ENCODE measurements around the gene ABCC8. TPM values are rescaled to one million over a fixed set of nuclear protein-coding genes. Genes with fewer than 3 reads are reported as not detected.

Gene ABCC8
- total RNA-seq, 1 experiment from 2014 or later = not detected

GRCh38 chr11:17457396-17458173, 19.1 kb downstream of the ABCC8 start:
- ChIA-PET POLR2A (ENCODE audit: low non-redundant PET) (no interaction called here), CTCF (no interaction called here)
- H3K27me3 ChIP-seq (replicated peaks; ENCODE audit: insufficient read depth, low read depth, low read length, poor library complexity) = peaks cover 6% of the 10 kb centered on the region
- DNase-seq (ENCODE audit: low spot score) = no peak
- no peaks in the 10 kb centered on the region for H3K4me1 ChIP-seq (ENCODE audit: insufficient read depth, low read length, poor library complexity, severe bottlenecking)
- no peak overlapping the region for H3K4me3 ChIP-seq (ENCODE audit: low read depth, low read length, poor library complexity, severe bottlenecking)
- no peak for TF ChIP-seq EZH2 (IDR thresholded peaks at IDR 0.05; ENCODE audit: borderline replicate concordance, low read depth, low read length, poor library complexity, severe bottlenecking)
- no TSS peak for BruUV-seq (replicated peaks)
- H3K27ac ChIP-seq (ENCODE audit: low read depth, low read length, poor library complexity, severe bottlenecking) = no peak overlapping the region
- no peaks in the 10 kb centered on the region for H3K36me3 ChIP-seq (ENCODE audit: insufficient read depth, low read length, poor library complexity, severe bottlenecking)
- intact Hi-C loops (cut with micrococcal nuclease; ENCODE audit: unreplicated experiment) = no loop called here
- H3K9me3 ChIP-seq (ENCODE audit: low read depth, low read length, poor library complexity, severe bottlenecking) = no peaks in the 10 kb centered on the region

DNA sequence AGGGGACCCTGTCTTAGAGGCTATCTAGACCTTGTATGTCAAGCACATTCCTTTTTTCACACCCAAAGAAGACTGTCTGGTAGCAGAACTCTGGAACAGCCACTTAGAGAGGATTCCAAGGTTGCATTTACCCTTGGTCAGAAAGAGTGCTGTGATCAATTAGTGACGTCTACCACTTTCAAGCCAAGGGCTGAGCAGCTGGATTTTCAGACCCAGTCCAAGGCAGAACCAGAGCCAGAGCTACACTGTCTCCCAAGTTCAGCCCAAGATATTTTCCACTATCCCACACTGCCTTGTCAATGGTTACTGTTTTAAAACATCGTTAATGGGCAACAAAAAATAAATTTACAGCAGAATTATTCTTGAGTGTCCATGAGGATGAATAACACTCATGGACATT, 24.0 kb downstream of the ABCC8 start:
- Histone ChIP-seq H3K27ac (ENCODE audit: low read depth, low read length, poor library complexity, severe bottlenecking) (no peak overlapping the region), H3K9me3 (ENCODE audit: low read depth, low read length, poor library complexity, severe bottlenecking) (no peaks in the 10 kb centered on the region), H3K4me3 (ENCODE audit: low read depth, low read length, poor library complexity, severe bottlenecking) (no peak overlapping the region), H3K27me3 (replicated peaks; ENCODE audit: insufficient read depth, low read depth, low read length, poor library complexity) (no peaks in the 10 kb centered on the region), H3K36me3 (ENCODE audit: insufficient read depth, low read length, poor library complexity, severe bottlenecking) (no peaks in the 10 kb centered on the region), H3K4me1 (ENCODE audit: insufficient read depth, low read length, poor library complexity, severe bottlenecking) (no peaks in the 10 kb centered on the region)
- TF ChIP-seq EZH2 (IDR thresholded peaks at IDR 0.05; ENCODE audit: borderline replicate concordance, low read depth, low read length, poor library complexity, severe bottlenecking) (no peak), CTCF (conservative IDR thresholded peaks at IDR 0.05; ENCODE audit: low read depth, low read length) (no peak)
- no TSS peak for BruUV-seq (replicated peaks)
- POLR2A ChIA-PET (ENCODE audit: low non-redundant PET) = no interaction called here
- intact Hi-C loops (cut with micrococcal nuclease; ENCODE audit: unreplicated experiment) = no loop called here
- no peak for DNase-seq (ENCODE audit: low spot score)
- CTCF ChIA-PET = no interaction called here

- no peaks in the 10 kb centered on the region for H3K36me3 ChIP-seq (ENCODE audit: insufficient read depth, low read length, poor library complexity, severe bottlenecking)
- no TSS peak for BruUV-seq (replicated peaks)
- TF ChIP-seq CTCF (conservative IDR thresholded peaks at IDR 0.05; ENCODE audit: low read depth, low read length) = no peak
- TF ChIP-seq EZH2 (IDR thresholded peaks at IDR 0.05; ENCODE audit: borderline replicate concordance, low read depth, low read length, poor library complexity, severe bottlenecking) = no peak
- no peak overlapping the region for H3K27ac ChIP-seq (ENCODE audit: low read depth, low read length, poor library complexity, severe bottlenecking)
- no peaks in the 10 kb centered on the region for H3K4me1 ChIP-seq (ENCODE audit: insufficient read depth, low read length, poor library complexity, severe bottlenecking)
- ChIA-PET POLR2A (ENCODE audit: low non-redundant PET) (no interaction called here), CTCF (no interaction called here)
- no peaks in the 10 kb centered on the region for H3K9me3 ChIP-seq (ENCODE audit: low read depth, low read length, poor library complexity, severe bottlenecking)
- no peak for DNase-seq (ENCODE audit: low spot score)
- H3K4me3 ChIP-seq (ENCODE audit: low read depth, low read length, poor library complexity, severe bottlenecking) = no peak overlapping the region
- intact Hi-C loops (cut with micrococcal nuclease; ENCODE audit: unreplicated experiment) = no loop called here
- H3K27me3 ChIP-seq (replicated peaks; ENCODE audit: insufficient read depth, low read depth, low read length, poor library complexity) = no peaks in the 10 kb centered on the region
Measured at GRCh38 chr11:17449158-17449557, 27.5 kb downstream of the ABCC8 start.

DNA sequence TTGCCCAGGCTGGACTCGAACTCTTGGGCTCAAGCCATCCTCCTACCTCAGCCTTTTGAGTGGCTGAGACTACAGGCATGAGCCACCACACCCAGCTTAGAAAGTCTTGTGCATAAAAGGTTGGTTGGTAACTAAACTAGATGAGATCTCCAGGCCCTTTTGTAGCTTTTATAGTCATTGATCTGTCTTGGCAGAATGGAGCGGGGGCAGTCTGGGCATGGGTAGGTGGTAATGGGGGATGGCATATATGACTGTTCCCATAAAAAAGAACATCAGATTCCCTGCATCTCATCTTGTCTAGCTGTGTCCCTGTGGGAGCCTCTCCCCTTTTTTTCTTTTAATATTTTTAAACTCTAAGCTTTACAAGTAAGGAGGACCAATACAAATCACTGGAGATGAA, 30.2 kb downstream of the ABCC8 start:
- no peak for TF ChIP-seq CTCF (conservative IDR thresholded peaks at IDR 0.05; ENCODE audit: low read depth, low read length)
- no peak for TF ChIP-seq EZH2 (IDR thresholded peaks at IDR 0.05; ENCODE audit: borderline replicate concordance, low read depth, low read length, poor library complexity, severe bottlenecking)
- Histone ChIP-seq H3K4me1 (ENCODE audit: insufficient read depth, low read length, poor library complexity, severe bottlenecking) (no peaks in the 10 kb centered on the region), H3K36me3 (ENCODE audit: insufficient read depth, low read length, poor library complexity, severe bottlenecking) (no peaks in the 10 kb centered on the region), H3K27ac (ENCODE audit: low read depth, low read length, poor library complexity, severe bottlenecking) (no peak overlapping the region), H3K27me3 (replicated peaks; ENCODE audit: insufficient read depth, low read depth, low read length, poor library complexity) (no peaks in the 10 kb centered on the region), H3K9me3 (ENCODE audit: low read depth, low read length, poor library complexity, severe bottlenecking) (no peaks in the 10 kb centered on the region), H3K4me3 (ENCODE audit: low read depth, low read length, poor library complexity, severe bottlenecking) (no peak overlapping the region)
- CTCF ChIA-PET = no interaction called here
- no TSS peak for BruUV-seq (replicated peaks)
- no peak for DNase-seq (ENCODE audit: low spot score)
- intact Hi-C loops (cut with micrococcal nuclease; ENCODE audit: unreplicated experiment) = no loop called here
- POLR2A ChIA-PET (ENCODE audit: low non-redundant PET) = no interaction called here
